K562 (cell line): Measurements from ENCODE around the gene WDR45. TPM values are rescaled to one million over a fixed set of nuclear protein-coding genes. Genes with fewer than 3 reads are reported as not detected.

ENCODE experiments used
- ATF3 ChIP-seq, 2 experiments: fragments of 450-650 bp in 1 of 2; sonication (generic) in 1 of 2; formaldehyde crosslinking in 1 of 2; IDR thresholded peaks in 1 of 2; conservative IDR thresholded peaks in 1 of 2; 2 replicates each; pipeline versions ENCODE4 v1.6.1 to v1.8.1; 2016 to 2023; ENCODE audit warnings: mild to moderate bottlenecking in 2 of 2, moderate library complexity in 2 of 2, inconsistent platforms in 1 of 2, missing genetic modification reagents in 1 of 2
- E2F3 ChIP-seq: fragments of 250-450 bp; sonication (Bioruptor Pico); IDR thresholded peaks from 2 replicates; pipeline ENCODE4 v1.4.0; 2020; ENCODE audit warnings: mild to moderate bottlenecking
- HMBOX1 ChIP-seq: sonication (generic); IDR thresholded peaks from 2 replicates; pipeline ENCODE4 v1.6.1; 2016
- JUND ChIP-seq, 2 experiments: IDR thresholded peaks; 2 replicates in 1 of 2; 3 replicates in 1 of 2; pipeline ENCODE4 v1.6.1; 2011; ENCODE audit warnings: borderline replicate concordance in 2 of 2, low read depth in 2 of 2, low read length in 2 of 2, improper control_type of control experiment in 1 of 2, missing biosample characterization in 1 of 2, missing genetic modification characterization in 1 of 2, missing genetic modification reagents in 1 of 2
- KLF6 ChIP-seq: fragments of 250-450 bp; sonication (Bioruptor Pico); IDR thresholded peaks from 2 replicates; pipeline ENCODE4 v1.4.0; 2020; ENCODE audit warnings: mild to moderate bottlenecking, moderate library complexity, borderline replicate concordance
- MAFF ChIP-seq: IDR thresholded peaks from 2 replicates; pipeline ENCODE4 v1.6.1; 2012; ENCODE audit warnings: low read length, improper control_type of control experiment
- NFE2L1 ChIP-seq: fragments of 450-650 bp; IDR thresholded peaks from 2 replicates; pipeline ENCODE4 v1.6.1; 2016; ENCODE audit warnings: missing genetic modification characterization, low read depth, mild to moderate bottlenecking, missing compliant biosample characterization, moderate library complexity, borderline replicate concordance
- PBX2 ChIP-seq, 2 experiments: IDR thresholded peaks in 1 of 2; conservative IDR thresholded peaks in 1 of 2; 2 replicates each; pipeline ENCODE4 v1.6.1; 2016; ENCODE audit warnings: low read depth in 2 of 2, mild to moderate bottlenecking in 1 of 2, missing compliant biosample characterization in 1 of 2, missing genetic modification characterization in 1 of 2, moderate library complexity in 1 of 2
- POLR2H ChIP-seq: IDR thresholded peaks from 2 replicates; pipeline ENCODE4 v1.6.1; 2016; ENCODE audit warnings: missing genetic modification characterization, low read depth, mild to moderate bottlenecking, control low read depth, missing compliant biosample characterization, moderate library complexity
- PRDM10 ChIP-seq: fragments of 450-650 bp; IDR thresholded peaks from 2 replicates; pipeline ENCODE4 v1.6.1; 2018; ENCODE audit not compliant: partially characterized antibody
- RBM22 ChIP-seq: fragments of 200-400 bp; formaldehyde crosslinking; IDR thresholded peaks from 2 replicates; pipeline ENCODE4 v1.6.1; 2018; ENCODE audit warnings: low read length, low read depth; ENCODE audit not compliant: poor library complexity, severe bottlenecking
- TCF7 ChIP-seq: sonication (generic); IDR thresholded peaks from 2 replicates; pipeline ENCODE4 v1.6.1; 2016; ENCODE audit warnings: antibody characterized with exemption, borderline replicate concordance
- ZNF274 ChIP-seq: IDR thresholded peaks from 2 replicates; pipeline ENCODE4 v1.6.1; 2011; ENCODE audit warnings: low read depth, mild to moderate bottlenecking, low read length, moderate library complexity, borderline replicate concordance
- ZNF280A ChIP-seq: fragments of 450-650 bp; IDR thresholded peaks from 2 replicates; pipeline ENCODE4 v1.6.1; 2018; ENCODE audit warnings: mild to moderate bottlenecking, low read depth; ENCODE audit not compliant: partially characterized antibody
- ZSCAN32 ChIP-seq: fragments of 450-650 bp; formaldehyde crosslinking; IDR thresholded peaks from 2 replicates; pipeline ENCODE4 v1.4.0; 2020; ENCODE audit warnings: mild to moderate bottlenecking, moderate library complexity
- polyA plus RNA-seq, 8 experiments: library from polyadenylated mRNA; depleted of rRNA in 4 of 8; stranded (reverse) in 5 of 8; unstranded in 3 of 8; fragments of >200 nt; fragmentation: Nextera tagmentation in 2 of 8; fragmentation: Illumina TruSeq in 1 of 8; extraction: Ambion mirVana in 2 of 8; extraction: Trizol in 1 of 8; gene quantifications; 2 replicates each; pipeline versions ENCODE4 v1.2.1 to v1.2.3, GENCODE V29; 2011 to 2014; ENCODE audit warnings: inconsistent platforms in 1 of 8, missing spikeins in 1 of 8
- total RNA-seq, 7 experiments: library from RNA; depleted of rRNA in 6 of 7; stranded (reverse); fragments of >200 nt in 6 of 7; fragmentation: Illumina TruSeq in 2 of 7; extraction: Trizol in 2 of 7; gene quantifications; 2 replicates each; pipeline versions ENCODE4 v1.2.1 to v1.2.3, GENCODE V29; 2011 to 2021; ENCODE audit warnings: low replicate concordance in 1 of 7

The WDR45 gene
- total and polyA plus RNA-seq, 9 of the 15 experiments (the other 6 are each of a cell fraction or from before 2014, with no cell fraction given) = 19.4 to 136 (median 59.7) TPM

GRCh38 chrX:49037883-49038475, 41.7 kb downstream of the WDR45 start (continued):
- TF ChIP-seq ZNF274 = no peak
- no peak for TF ChIP-seq POLR2H (tag)
- no peak for TF ChIP-seq RBM22
- TF ChIP-seq ZSCAN32 (CRISPR knock-in tag) = no peak
- TF ChIP-seq ATF3 (IDR thresholded peaks at IDR 0.05) = peak; percentile 98
- 0 out of 2 replicates have a peak, but pooled peaks have one; percentile 42 for TF ChIP-seq ATF3 (CRISPR knock-in tag; conservative IDR thresholded peaks at IDR 0.05)
- TF ChIP-seq NFE2L1 (tag) = no peak
- no peak for TF ChIP-seq MAFF
- TF ChIP-seq TCF7 = no peak
- no peak for TF ChIP-seq PRDM10
- TF ChIP-seq PBX2 (CRISPR knock-in tag; IDR thresholded peaks at IDR 0.05; ENCODE audit: low read depth) = no peak
- TF ChIP-seq PBX2 (tag; conservative IDR thresholded peaks at IDR 0.05; ENCODE audit: low read depth) = no peak
- TF ChIP-seq JUND (IDR thresholded peaks at IDR 0.05; ENCODE audit: borderline replicate concordance, low read depth, low read length) = peak; percentile 84
- TF ChIP-seq JUND (tag; IDR thresholded peaks at IDR 0.05; ENCODE audit: borderline replicate concordance, low read depth, low read length) = peak; percentile 88
- TF ChIP-seq E2F3 (CRISPR knock-in tag) = no peak
- no peak for TF ChIP-seq KLF6 (CRISPR knock-in tag)
- TF ChIP-seq HMBOX1 = no peak
- no peak for TF ChIP-seq ZNF280A
